Urinary bladder (tissue), 4 donors: Measurements from ENCODE around the gene KCNE1. TPM values are rescaled to one million over a fixed set of nuclear protein-coding genes. Genes with fewer than 3 reads are reported as not detected.
"Not testable (repeated sequence)": the region's sequence is repeated elsewhere in the genome, so short reads cannot be mapped to it uniquely, and the experiment has no call there.

ENCODE experiments used
- DNase-seq: peaks from one replicate; pipeline ENCODE4 v3.0.0-alpha.2; 2015; ENCODE audit errors: extremely low spot score
- H3K27ac ChIP-seq: one replicate; pipeline ENCODE4 v1.5.1; 2013; ENCODE audit warnings: low read depth, mild to moderate bottlenecking, moderate library complexity
- H3K36me3 ChIP-seq: one replicate; pipeline ENCODE4 v1.6.1; 2013; ENCODE audit warnings: mild to moderate bottlenecking, moderate library complexity; ENCODE audit not compliant: insufficient read depth
- H3K4me1 ChIP-seq: one replicate; pipeline ENCODE4 v1.6.1; 2013; ENCODE audit warnings: mild to moderate bottlenecking, moderate library complexity; ENCODE audit not compliant: insufficient read depth
- H3K4me3 ChIP-seq: one replicate; pipeline ENCODE4 v1.5.1; 2013; ENCODE audit warnings: low read depth, low read length
- WGBS: extraction: QIAGEN DNeasy Blood & Tissue Kit; methylation state at CpG from one replicate; pipeline ENCODE4 v1.1.7; 2013; 5-methylcytosine and 5-hydroxymethylcytosine counted together
- polyA plus RNA-seq: library from polyadenylated mRNA; stranded (reverse); fragments of 200-250 nt; gene quantifications from one replicate; pipeline ENCODE4 v1.2.3, GENCODE V29; 2013
- small RNA-seq: library from RNA; depleted of rRNA; stranded (forward); fragments of <200 nt; gene quantifications from one replicate; pipeline ENCODE3, GENCODE V24; 2014
- total RNA-seq: library from RNA; depleted of rRNA; stranded (reverse); fragments of >200 nt; gene quantifications from one replicate; pipeline ENCODE4 v1.2.3, GENCODE V29; 2014
- donor health status: healthy with polysubstance abuse.
- donor health status: healthy.

The KCNE1 gene
- total and polyA plus RNA-seq, 2 donors = 0.11 to 0.48 TPM

DNA sequence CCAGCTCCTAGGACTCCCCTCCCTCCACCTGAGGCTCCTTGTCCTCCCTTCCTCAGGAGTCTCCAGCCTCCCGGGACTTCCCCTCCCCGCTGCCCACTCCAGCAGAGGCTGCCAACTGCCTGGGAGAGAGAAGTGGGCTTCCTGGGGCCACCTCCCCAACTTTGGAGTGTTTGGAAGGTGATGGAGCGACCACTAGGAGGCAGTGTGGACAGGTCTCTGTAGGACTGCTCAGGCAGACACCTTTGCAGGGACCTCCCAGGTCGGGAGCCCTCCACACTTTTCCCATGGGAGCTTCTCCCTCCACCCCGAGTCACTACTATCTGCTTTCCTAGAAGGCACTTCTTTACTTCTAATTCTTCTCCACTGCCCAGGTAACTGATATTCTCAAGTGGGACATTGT is 107.3 kb downstream of the KCNE1 start:
- not testable (repeated sequence) for H3K4me3 ChIP-seq, H3K36me3 ChIP-seq, H3K27ac ChIP-seq, H3K4me1 ChIP-seq, DNase-seq
- WGBS = no CpG with 5 or more reads among the region's 5 CpGs

DNA sequence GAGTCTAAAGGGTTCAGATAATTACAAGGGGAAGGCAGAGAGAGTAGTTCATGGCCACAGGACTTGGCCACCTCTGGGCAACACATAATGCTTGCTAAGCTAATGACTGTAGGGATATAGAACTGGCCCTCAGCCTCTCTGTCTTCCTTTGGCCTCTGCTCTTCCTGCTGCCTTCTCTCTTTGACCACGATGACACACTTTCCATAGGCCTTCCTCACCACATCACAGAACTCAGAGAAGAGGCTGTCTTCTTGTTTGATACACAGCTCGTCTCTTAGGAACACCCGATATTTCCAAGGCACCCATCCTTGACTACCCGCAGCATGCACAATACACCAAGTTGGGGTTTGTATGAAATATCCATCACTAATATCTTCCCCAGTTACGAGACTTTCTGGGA is 111.5 kb downstream of the KCNE1 start:
- WGBS = no CpG with 5 or more reads among the region's 5 CpGs
- H3K27ac ChIP-seq, H3K4me3 ChIP-seq: not testable (repeated sequence)

More for the DNA sequence above, 111.5 kb downstream of the KCNE1 start:
- not testable (repeated sequence) for DNase-seq, H3K36me3 ChIP-seq, H3K4me1 ChIP-seq

Small RNA genes within 50 kb of the gene (small RNA-seq; reads per million reads assigned to genes)
- not detected for gene RF00614

Other genes starting within 250 kb of the KCNE1 start
- not detected for gene KCNE2, start 148.2 kb downstream of the KCNE1 start, total RNA-seq
- 0.13 TPM for gene KCNE2, start 148.2 kb downstream of the KCNE1 start, polyA plus RNA-seq
- gene SMIM11, start 136.7 kb downstream of the KCNE1 start, total RNA-seq = 17.3 TPM
- 3.0 TPM for gene SMIM11, start 136.7 kb downstream of the KCNE1 start, polyA plus RNA-seq
- not detected for gene SMIM34, start 88.3 kb downstream of the KCNE1 start, total RNA-seq
- not detected for gene SMIM34, start 88.3 kb downstream of the KCNE1 start, polyA plus RNA-seq
- 27.4 TPM for gene RCAN1, start 102.9 kb upstream of the KCNE1 start, total RNA-seq
- 26.6 TPM for gene RCAN1, start 102.9 kb upstream of the KCNE1 start, polyA plus RNA-seq
- gene CLIC6, start 156.8 kb upstream of the KCNE1 start, total RNA-seq = 17.2 TPM
- gene CLIC6, start 156.8 kb upstream of the KCNE1 start, polyA plus RNA-seq = 4.6 TPM